IPS-NIHi11 (cell line): Measurements from ENCODE around the gene KLHL15.

Source experiments
- DNase-seq: peaks from one replicate; pipeline ENCODE4 v3.0.0; 2012; ENCODE audit warnings: mixed read lengths, low spot score

Gene KLHL15

DNA sequence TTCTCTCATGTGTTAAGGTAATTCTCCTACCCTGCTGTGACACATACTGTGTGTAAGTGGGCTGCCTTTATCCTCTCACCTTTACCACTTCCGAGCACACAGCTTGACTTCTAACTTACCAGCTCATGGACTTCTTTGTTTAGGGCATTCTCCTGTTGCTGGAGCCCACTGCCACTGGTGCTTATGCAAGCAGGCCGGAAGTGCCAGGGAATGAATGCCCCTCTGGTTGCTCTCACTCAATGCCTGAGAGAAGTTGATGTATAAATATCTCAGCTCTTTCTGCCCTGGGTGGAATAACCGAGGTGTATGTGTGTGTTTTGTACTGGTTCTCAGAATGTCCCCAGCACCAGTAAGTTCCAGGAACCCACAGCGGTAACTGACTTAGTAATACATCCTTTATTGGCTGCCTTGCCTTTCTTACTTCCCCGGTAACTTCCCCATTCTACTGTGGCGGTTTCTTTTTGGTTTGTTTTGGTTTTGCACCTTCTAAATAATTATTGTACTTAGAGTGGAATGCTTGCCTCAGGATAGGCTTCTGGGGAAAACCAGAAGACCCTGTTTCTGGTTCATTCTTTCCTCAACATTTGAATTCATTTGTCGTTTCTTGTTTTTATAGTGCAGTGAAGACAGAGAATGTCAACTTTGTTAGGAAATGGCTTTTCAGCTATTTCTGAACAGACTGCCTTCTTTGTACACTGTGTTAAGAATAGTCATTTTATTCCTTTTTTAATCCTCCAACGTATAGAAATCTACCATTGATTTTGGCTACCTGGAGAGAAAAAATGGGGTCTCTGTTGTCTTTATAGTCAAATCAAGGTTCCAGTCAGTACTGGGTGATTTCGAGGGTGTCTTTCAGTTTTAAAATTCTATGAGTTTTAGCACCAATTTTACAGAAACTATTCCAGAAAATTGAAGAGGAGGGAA, 73.7 kb downstream of the KLHL15 start:
- peak; percentile 31 for DNase-seq

DNA sequence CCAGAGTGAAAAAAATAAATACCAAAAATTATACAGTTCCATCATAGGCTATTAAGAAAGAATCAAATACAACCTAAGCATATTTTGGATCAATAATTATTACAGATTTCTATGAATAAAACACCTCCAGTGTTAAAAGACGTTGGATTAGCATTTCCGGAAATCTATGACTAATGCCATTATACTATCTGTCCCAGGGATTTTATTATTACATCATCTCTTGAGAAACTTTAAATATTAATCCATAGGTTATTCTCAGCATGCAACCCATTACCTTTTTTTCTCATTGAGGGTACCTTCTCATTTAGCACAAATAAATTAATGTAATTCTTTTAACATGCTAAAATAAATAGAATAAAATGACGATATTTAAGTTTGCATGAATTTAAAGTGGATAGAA, 74.6 kb downstream of the KLHL15 start:
- no peak for DNase-seq

DNA sequence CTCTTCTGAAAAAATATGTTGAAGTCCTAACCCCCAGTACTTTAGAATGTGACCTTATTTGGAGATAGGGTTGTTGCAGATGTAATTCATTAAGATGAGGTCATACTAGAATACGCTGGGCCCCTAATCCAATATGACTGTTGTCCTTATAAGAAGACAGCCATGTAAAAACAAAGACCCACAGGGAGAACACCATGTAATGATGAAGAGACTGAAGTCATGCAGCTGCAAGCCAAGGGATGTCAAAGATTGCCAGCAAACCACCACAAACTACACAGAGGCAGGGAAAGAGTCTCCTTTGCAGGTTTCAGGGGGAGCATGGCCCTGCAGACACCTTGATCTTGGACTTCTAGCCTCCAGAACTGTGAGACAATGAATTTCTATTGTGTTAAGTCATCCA, 81.8 kb downstream of the KLHL15 start:
- DNase-seq, result no peak

DNA sequence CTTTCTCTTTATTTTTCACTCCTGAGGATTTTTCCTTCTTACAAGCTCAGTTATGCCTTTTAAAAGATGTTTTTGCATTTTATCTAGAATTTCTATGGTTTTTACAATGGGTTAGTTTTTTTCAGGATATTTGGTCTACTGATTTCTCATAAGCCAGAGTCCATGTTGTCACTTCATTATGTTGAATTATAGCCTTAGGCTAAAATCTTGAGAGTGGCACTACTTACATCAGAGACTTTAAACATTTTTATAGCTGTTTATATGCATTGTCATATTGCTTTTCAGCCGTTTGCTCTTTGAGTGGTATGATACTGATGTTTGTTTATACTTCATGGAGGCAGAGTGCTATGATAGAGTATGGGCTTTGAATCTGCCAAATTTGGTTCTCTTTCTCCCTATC, 82.8 kb downstream of the KLHL15 start:
- no peak for DNase-seq

DNA sequence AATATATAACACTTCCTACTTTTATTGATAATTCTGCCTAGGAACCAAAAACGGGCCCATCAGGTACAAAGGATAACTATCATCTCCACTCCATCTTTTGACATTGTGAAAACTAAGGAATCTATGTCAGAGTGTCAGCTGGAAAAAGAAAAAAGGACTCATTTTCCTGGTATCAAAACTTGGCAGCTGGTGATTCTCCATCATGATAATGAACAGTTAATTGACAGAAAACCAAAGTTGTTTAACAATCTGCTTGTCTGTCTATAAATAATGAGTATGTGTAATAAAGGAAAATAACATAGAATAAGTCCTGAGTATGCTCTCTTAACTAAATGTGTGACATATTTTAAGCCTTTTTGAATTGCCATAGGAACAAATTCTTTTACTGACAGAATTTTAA, 87.8 kb downstream of the KLHL15 start:
- DNase-seq, result no peak

DNA sequence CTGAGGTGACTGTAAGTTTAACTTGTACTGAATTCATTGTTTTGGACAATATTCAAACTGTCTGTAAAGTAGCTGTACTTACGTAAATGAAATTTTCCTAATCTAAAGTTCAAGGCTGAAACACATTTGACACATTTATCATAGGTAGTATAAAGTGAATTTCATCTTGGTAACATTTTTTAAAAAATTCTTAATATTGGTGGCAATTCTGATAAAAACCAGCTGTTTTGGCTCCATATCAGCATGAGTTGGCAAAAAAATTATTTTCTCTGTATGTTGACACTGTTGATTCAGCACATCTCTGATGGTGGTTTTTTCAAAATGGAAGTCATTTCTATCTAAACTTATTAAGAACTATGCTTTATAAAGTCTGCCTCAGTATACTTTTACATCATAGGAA, 88.3 kb downstream of the KLHL15 start:
- no peak for DNase-seq

DNA sequence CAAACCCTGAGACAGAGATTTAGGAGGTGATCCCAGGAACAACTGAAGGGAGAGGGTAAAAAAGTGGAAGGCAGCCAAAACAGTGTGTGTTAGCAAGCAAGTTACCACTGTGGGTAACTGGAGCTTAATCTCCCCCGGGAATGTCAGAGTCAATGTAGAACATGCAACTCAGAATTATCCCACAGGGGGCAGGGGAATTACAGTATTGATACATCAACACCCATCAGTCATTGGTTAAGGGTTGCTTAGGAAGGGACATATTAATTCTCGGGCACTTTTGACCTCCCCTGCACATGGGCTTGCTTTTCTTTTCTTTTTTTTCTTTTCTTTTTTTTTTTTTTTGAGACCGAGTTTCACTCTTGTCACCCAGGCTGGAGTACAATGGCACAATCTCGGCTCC, 89.9 kb downstream of the KLHL15 start:
- peak; percentile 6 for DNase-seq

DNA sequence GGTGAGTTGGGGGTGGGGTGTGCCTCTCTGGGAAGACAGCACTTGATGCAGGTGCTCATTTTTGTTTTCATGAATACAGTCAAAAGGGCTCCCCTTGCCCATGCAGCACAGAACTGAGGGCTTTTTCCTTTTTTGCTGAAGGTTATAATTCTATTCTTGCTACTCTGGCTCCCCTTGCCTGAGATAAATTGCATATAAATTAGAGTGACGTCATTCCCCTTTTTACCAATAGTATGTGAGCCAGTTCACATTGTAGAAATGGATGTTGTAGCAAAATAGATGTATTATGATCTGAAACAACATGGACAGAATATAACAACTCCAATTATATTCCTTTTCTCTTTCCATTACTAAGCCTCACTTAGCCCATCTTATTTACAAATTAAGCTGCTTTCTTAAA, 90.8 kb downstream of the KLHL15 start:
- DNase-seq, result no peak

DNA sequence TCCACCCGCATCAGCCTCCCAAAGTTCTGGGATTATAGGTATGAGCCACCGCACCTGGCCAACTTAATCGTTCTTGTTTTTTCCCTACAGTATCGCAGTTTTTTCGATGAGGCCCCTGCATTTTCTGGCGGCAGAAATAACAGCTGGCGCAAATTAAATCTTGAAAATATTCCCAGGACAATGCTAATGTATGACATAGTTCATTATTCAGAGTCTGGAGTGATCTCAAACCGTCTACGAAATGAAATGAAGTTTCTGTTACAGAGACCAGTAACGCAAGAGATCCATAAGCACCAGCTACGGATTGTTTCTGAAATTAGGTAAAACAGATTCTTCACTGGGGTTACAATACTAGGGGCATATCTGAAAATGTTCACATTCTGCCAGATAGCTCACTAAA, 91.9 kb downstream of the KLHL15 start:
- no peak for DNase-seq
